GM23248 (cell line): ENCODE measurements around the gene INHBB.

ENCODE experiments used
- EZH2 ChIP-seq: fragments of 200-600 bp; sonication (generic); IDR thresholded peaks from 2 replicates; pipeline ENCODE4 v1.6.1; 2018; ENCODE audit warnings: antibody characterized with exemption, mild to moderate bottlenecking; ENCODE audit not compliant: insufficient read depth, poor library complexity, severe bottlenecking
- EZH2phosphoT487 ChIP-seq: fragments of 200-600 bp; sonication (generic); IDR thresholded peaks from 2 replicates; pipeline ENCODE4 v1.6.1; 2018; ENCODE audit warnings: antibody characterized with exemption, moderate library complexity, mild to moderate bottlenecking, low read depth; ENCODE audit not compliant: insufficient read depth

- TF ChIP-seq EZH2phosphoT487 = no peak
- no peak for TF ChIP-seq EZH2
Observed at GRCh38 chr2:120396861-120397811, 51.2 kb downstream of the INHBB start.
